Psoas muscle (tissue), 8 donors: ENCODE data around the gene ARMH2. TPM values are rescaled to one million over a fixed set of nuclear protein-coding genes. Genes with fewer than 3 reads are reported as not detected.
"Not testable (repeated sequence)": the region's sequence is repeated elsewhere in the genome, so short reads cannot be mapped to it uniquely, and the experiment has no call there.

ENCODE experiments used
- ATAC-seq, 4 donors: fragments of 200-7000 bp; cut with Tn5 transposase; one replicate each; pipeline ENCODE4 v1.9.1; 2020; ENCODE audit warnings: moderate library complexity in 3 of 4, mild to moderate bottlenecking in 2 of 4
- DNase-seq, 2 donors: peaks; one replicate each; pipeline ENCODE4 v3.0.0-alpha.2; 2020
- H3K27ac ChIP-seq: fragments of 200-600 bp; one replicate; pipeline ENCODE4 v1.8.0; 2022
- H3K27me3 ChIP-seq, 3 donors: fragments of 200-600 bp in 1 of 3; one replicate each; pipeline versions ENCODE4 v1.6.1 to v1.8.0; 2013 to 2022; ENCODE audit warnings: low read length in 2 of 3, mild to moderate bottlenecking in 2 of 3, moderate library complexity in 1 of 3; ENCODE audit not compliant: insufficient read depth in 3 of 3
- H3K36me3 ChIP-seq, 2 donors: fragments of 200-600 bp in 1 of 2; one replicate each; pipeline versions ENCODE4 v1.6.1 to v1.8.0; 2013 to 2022; ENCODE audit warnings: low read depth in 1 of 2, mild to moderate bottlenecking in 1 of 2, moderate library complexity in 1 of 2; ENCODE audit not compliant: insufficient read depth in 1 of 2
- H3K4me1 ChIP-seq: fragments of 200-600 bp; one replicate; pipeline ENCODE4 v1.8.0; 2022
- H3K4me3 ChIP-seq: fragments of 200-600 bp; one replicate; pipeline ENCODE4 v1.8.0; 2022; ENCODE audit warnings: mild to moderate bottlenecking
- H3K9me3 ChIP-seq: fragments of 200-600 bp; one replicate; pipeline ENCODE4 v1.8.0; 2022
- WGBS, 3 donors: extraction: QIAGEN DNeasy Blood & Tissue Kit; methylation state at CpG; one replicate each; pipeline versions ENCODE4 v1.1.6 to v1.1.7; 2013; 5-methylcytosine and 5-hydroxymethylcytosine counted together
- intact Hi-C, 2 donors: fragments of 100-400 bp; cut with DNase I; formaldehyde crosslinking; loops; one replicate each; pipeline versions ENCODE4 v1.11.0 to v1.14.2; 2022
- polyA plus RNA-seq, 3 donors: library from polyadenylated mRNA; stranded (reverse); fragments of 200-250 nt; gene quantifications; one replicate each; pipeline ENCODE4 v1.2.3, GENCODE V29; 2013
- total RNA-seq, 4 donors: library from RNA; stranded (reverse); fragmentation: NEBNext Ultra II Directional in 2 of 4; extraction: Animal tissue kit (Norgen Biotek cat#: 25700) in 2 of 4; gene quantifications; one replicate each; pipeline versions ENCODE4 v1.2.1 to v1.2.4, GENCODE V29; 2021 to 2023
- TF ChIP-seq, protein P1 (sequence below): fragments of 200-600 bp; IDR thresholded peaks from one replicate; pipeline ENCODE4 v1.8.0; 2022; ENCODE audit warnings: antibody characterized with exemption
- donor health status: healthy with polysubstance abuse.
- donor health status: DM: no; HTN: no; CAD: no; lungs with moderate emphysema.
- donor health status: Bipolar disorder and iron deficiency.
- donor health status: healthy.
- donor health status: DM: yes; HTN: yes; CAD: no.
- donor health status: DM: no; HTN: no; CAD: no.
- donor health status: DM: no; HTN: no; CAD: no.
- donor health status: DM: yes; HTN: yes; CAD: no.

ARMH2 gene
- total and polyA plus RNA-seq, 7 donors = not detected

DNA sequence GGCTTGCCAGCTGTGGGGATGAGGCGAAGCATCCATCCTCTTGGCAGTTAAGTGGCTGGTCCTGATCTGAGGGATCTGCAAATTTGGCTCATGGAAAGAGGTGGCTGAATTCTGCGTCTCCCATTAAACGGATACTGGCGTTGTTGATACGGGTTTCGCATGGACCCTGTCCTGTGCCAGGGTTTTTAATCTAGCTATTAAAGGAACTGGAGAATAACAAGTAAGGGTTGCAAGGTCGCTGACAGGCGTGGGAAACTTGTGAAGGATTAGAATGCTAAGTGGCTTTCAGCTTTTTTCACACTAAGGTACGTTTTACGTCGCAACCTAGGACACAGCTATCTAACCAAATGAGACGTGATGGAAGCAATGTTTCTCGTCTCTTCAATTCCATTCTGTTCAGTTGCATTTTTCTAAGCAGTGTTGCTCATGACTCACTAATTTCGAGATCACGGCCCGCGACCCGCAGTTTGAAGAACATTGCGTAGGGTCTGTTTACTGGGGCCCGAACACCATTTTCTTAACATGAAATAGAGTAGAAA, 23.1 kb downstream of the ARMH2 start:
- Histone ChIP-seq H3K9me3 (no peaks in the 10 kb centered on the region), H3K27me3 (no peaks in the 10 kb centered on the region), H3K27ac (peak overlapping the region; percentile 90), H3K36me3 (peaks cover 0 to 5% of the 10 kb centered on the region in 2 donors), H3K4me1 (peaks cover 12% of the 10 kb centered on the region), H3K4me3 (peak overlapping the region; percentile 95)
- WGBS, 3 donors = 3 to 5% (median 4%) methylated on average over 20 of the region's 20 CpGs
- intact Hi-C loops = loop anchor here in 1 of 2 donors (5.0 kb wide), 1 partner anchor 53 kb away; no protein-coding TSS in a partner anchor
- TF ChIP-seq, protein P1, sequence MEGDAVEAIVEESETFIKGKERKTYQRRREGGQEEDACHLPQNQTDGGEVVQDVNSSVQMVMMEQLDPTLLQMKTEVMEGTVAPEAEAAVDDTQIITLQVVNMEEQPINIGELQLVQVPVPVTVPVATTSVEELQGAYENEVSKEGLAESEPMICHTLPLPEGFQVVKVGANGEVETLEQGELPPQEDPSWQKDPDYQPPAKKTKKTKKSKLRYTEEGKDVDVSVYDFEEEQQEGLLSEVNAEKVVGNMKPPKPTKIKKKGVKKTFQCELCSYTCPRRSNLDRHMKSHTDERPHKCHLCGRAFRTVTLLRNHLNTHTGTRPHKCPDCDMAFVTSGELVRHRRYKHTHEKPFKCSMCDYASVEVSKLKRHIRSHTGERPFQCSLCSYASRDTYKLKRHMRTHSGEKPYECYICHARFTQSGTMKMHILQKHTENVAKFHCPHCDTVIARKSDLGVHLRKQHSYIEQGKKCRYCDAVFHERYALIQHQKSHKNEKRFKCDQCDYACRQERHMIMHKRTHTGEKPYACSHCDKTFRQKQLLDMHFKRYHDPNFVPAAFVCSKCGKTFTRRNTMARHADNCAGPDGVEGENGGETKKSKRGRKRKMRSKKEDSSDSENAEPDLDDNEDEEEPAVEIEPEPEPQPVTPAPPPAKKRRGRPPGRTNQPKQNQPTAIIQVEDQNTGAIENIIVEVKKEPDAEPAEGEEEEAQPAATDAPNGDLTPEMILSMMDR = no peak
- ATAC-seq (no peak), DNase-seq (no peak)

DNA sequence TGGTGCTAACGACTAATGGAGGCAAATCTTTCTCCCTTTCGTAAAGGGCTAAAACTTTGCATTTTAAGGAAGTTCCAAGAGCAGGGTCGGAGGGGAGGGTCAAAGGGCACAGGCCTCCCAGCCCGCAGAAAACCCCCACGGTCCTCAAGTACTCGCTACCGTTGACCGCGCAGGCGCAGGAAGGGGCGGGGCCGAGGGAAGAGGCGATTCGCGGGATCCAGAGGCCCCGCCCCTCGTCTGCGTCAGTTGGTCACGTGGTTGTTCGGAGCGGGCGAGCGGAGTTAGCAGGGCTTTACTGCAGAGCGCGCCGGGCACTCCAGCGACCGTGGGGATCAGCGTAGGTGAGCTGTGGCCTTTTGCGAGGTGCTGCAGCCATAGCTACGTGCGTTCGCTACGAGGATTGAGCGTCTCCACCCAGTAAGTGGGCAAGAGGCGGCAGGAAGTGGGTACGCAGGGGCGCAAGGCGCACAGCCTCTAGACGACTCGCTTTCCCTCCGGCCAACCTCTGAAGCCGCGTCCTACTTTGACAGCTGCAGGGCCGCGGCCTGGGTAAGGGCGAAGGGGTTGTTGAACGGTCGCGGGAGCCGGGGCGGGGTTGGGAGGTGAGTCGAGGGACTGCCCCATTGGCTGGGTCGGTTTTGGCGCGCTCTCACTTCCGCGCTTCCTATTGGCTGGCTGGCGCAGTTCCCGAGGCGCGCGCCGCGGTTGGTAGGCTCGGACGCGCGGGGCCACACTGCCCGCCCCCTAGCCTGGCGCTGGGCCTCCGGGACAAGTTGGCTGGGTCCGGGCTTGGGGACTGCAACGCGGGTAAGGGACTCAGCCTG, 23.8 kb downstream of the ARMH2 start, which contains the start of gene GMNN:
TSS of gene GMNN (plus strand) at position 242 of the 824 bp plus-strand sequence. CDS start 2,310 bp downstream, outside the sequence.
- intact Hi-C loops = loop anchor here (5.0 kb wide), 1 partner anchor 53 kb away; no protein-coding TSS in a partner anchor
- peaks cover 12% of the 10 kb centered on the region for H3K4me1 ChIP-seq
- peaks cover 0 to 5% of the 10 kb centered on the region in 2 donors for H3K36me3 ChIP-seq
- DNase-seq = peak; percentile 100
- peak within 1 kb of the TSS; percentile 95 for H3K4me3 ChIP-seq
- no peaks in the 10 kb centered on the region for H3K9me3 ChIP-seq
- whole genome bisulfite sequencing, 3 donors = 0 to 1% (median 0%) methylated on average over 75 of the region's 75 CpGs
- ATAC-seq = peak; percentile 98 to 99 (median 98)
- peak within 1 kb of the TSS; percentile 90 for H3K27ac ChIP-seq
- H3K27me3 ChIP-seq = no peaks in the 10 kb centered on the region
- TF ChIP-seq, protein P1 = no peak

DNA sequence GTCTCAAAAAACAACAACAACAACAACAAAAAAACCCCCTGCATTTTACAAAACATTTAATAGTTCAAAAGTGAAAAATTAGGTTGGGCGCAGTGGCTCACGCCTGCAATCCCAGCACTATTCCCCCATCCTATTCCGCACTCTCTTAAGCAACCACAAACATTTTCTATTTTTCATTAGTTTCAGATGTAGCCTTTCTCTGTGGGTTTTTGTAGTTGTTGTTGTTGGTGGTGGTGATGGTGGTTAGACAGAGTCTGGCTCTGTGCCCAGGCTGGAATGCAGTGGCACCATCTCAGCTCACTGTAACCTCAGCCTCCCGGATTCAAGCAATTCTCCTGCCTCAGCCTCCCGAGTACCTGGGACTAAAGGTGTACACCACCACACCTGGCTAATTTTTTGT, 30.4 kb downstream of the ARMH2 start:
- Histone ChIP-seq H3K4me3 (no peak overlapping the region), H3K27me3 (no peaks in the 10 kb centered on the region), H3K27ac (no peak overlapping the region), H3K36me3 (no peaks in the 10 kb centered on the region), H3K4me1 (no peaks in the 10 kb centered on the region), H3K9me3 (no peaks in the 10 kb centered on the region)
- ATAC-seq = no peak
- no peak for DNase-seq
- WGBS, 3 donors = 91 to 93% (median 93%) methylated on average over 5 of the region's 5 CpGs
- intact Hi-C loops = loop anchor here (5.0 to 10.0 kb wide), 2 partner anchors 184 to 186 kb away; no protein-coding TSS in a partner anchor
- TF ChIP-seq, protein P1 = no peak

DNA sequence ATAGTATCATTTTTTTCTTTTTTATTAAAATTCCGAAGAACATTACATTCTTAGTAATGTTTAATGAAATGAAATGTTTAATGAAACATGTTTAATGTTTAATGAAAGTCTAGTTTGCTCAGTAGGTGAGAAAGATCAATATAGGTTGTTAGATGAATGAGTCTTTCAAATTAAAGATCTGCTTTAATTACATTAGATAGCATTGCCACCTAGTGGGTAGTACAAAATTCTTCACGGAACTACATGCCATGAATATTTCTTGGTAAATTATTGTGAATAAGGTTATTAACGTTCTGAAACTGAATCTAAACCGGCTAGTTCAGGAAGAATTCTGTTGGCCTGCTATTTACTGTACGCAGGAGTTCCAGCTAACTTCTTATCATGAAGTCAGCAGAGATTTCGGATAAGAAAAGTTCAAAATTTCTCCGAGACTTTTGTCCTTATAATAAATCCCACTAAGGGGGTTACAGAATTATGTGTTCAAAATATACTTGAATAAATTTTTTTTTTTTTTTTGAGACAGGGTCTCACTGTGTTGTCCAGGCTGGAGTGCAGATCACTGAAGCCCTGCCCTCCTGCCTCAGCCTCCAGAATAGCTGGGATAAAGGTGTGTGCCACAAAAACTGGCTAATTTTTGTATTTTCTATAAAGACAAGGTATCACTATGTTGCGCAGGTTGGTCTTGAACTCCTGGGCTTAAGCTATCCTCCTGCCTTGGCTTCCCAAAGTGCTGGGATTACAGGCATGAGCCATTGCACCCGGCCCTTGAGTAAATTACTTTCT, 31.8 kb downstream of the ARMH2 start:
- ATAC-seq (no peak), DNase-seq (no peak)
- no peaks in the 10 kb centered on the region for H3K4me1 ChIP-seq
- intact Hi-C loops = loop anchor here (5.0 to 10.0 kb wide), 2 partner anchors 182 to 185 kb away; no protein-coding TSS in a partner anchor
- no peak overlapping the region for H3K4me3 ChIP-seq
- TF ChIP-seq, protein P1 = peak; percentile 42
- no peaks in the 10 kb centered on the region for H3K27me3 ChIP-seq
- no peak overlapping the region for H3K27ac ChIP-seq
- H3K9me3 ChIP-seq = no peaks in the 10 kb centered on the region
- no peaks in the 10 kb centered on the region for H3K36me3 ChIP-seq
- WGBS, 3 donors = 56 to 64% (median 56%) methylated on average over 9 of the region's 9 CpGs

DNA sequence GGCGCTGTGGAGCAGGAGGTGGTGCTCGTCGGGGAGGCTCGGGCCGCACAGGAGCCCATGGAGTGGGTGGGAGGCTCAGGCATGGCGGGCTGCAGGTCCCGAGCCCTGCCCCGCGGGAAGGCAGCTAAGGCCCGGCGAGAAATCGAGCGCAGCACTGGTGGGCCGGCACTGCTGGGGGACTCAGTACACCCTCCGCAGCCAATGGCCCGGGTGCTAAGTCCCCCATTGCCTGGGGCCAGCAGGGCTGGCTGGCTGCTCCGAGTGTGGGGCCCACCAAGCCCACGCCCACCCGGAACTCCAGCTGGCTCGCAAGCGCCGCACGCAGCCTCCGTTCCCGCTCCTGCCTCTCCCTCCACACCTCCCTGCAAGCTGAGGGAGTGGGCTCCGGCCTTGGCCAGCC, 32.7 kb downstream of the ARMH2 start:
- not testable (repeated sequence) for H3K4me3 ChIP-seq, H3K27me3 ChIP-seq, H3K27ac ChIP-seq, H3K9me3 ChIP-seq, H3K4me1 ChIP-seq, H3K36me3 ChIP-seq, ATAC-seq, DNase-seq
- intact Hi-C loops = loop anchor here (5.0 to 10.0 kb wide), 2 partner anchors 181 to 184 kb away; no protein-coding TSS in a partner anchor
- 90 to 93% (median 92%) methylated on average over 14 to 24 of the region's 26 CpGs for WGBS, 3 donors

DNA sequence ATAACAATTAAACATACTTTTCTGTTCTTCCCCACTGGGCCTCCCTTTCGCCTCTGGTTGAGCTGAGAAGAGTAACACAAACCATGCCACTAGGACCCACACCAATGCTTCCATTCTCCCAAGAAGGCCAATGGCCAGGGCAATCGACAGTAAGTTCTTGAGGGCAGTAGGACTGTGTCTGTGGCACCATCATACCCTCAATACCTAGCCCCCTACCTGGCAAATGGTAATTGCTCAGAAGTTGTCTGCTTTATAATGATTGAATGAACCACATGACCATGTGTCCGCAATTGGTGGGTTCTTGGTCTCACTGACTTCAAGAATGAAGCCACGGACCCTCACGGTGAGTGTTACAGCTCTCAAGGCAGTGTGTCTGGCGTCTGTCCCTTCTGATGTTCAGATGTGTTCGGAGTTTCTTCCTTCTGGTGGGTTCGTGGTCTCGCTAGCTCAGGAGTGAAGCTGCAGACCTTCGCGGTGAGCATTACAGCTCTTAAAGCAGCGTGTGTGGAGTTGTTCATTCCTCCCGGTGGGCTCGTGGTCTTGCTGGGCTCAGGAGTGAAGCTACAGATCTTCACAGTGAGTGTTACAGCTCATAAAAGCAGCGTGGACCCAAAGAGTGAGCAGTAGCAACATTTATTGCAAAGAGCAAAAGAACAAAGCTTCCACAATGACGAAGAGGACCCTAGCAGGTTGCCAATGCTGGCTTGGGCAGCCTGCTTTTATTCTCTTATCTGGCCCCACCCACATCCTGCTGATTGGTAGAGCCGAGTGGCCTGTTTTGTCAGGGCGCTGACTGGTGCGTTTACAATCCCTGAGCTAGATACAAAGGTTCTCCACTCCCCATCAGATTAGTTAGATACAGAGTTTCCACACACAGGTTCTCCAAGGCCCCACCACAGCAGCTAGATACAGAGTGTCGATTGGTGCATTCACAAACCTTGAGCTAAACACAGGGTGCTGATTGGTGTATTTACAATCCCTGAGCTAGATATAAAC, 33.6 kb downstream of the ARMH2 start:
- H3K4me1 ChIP-seq, H3K27me3 ChIP-seq, DNase-seq, ATAC-seq, H3K4me3 ChIP-seq, H3K36me3 ChIP-seq, H3K27ac ChIP-seq, H3K9me3 ChIP-seq: not testable (repeated sequence)
- 87 to 91% (median 88%) methylated on average over 19 to 20 of the region's 20 CpGs for WGBS, 3 donors
- intact Hi-C loops = loop anchor here (5.0 to 10.0 kb wide), 2 partner anchors 180 to 183 kb away; no protein-coding TSS in a partner anchor
